GM23338 (cell line): ENCODE measurements around the gene EN2. TPM values are rescaled to one million over a fixed set of nuclear protein-coding genes. Genes with fewer than 3 reads are reported as not detected.

Experiments used
- ATAC-seq: fragments of 200-7000 bp; cut with Tn5 transposase; 3 replicates; pipeline ENCODE4 v1.9.1; 2020
- DNase-seq: peaks from one replicate; pipeline ENCODE4 v3.0.0-alpha.2; 2015; ENCODE audit warnings: low spot score
- H2AFZ ChIP-seq: fragments of 200-600 bp; sonication (generic); 2 replicates; pipeline ENCODE4 v1.8.0; 2016; ENCODE audit warnings: antibody characterized with exemption, mild to moderate bottlenecking, moderate library complexity
- H3F3A ChIP-seq: fragments of 200-600 bp; sonication (generic); replicated peaks from 2 replicates; pipeline ENCODE4 v1.8.0; 2017; ENCODE audit warnings: antibody characterized with exemption, mixed run types, low read depth
- H3K27ac ChIP-seq: fragments of 200-600 bp; sonication (generic); 2 replicates; pipeline ENCODE4 v1.6.1; 2016; ENCODE audit warnings: low read depth
- H3K27me3 ChIP-seq: fragments of 200-600 bp; sonication (generic); 2 replicates; pipeline ENCODE4 v1.8.0; 2016; ENCODE audit warnings: mild to moderate bottlenecking, mixed run types, moderate library complexity; ENCODE audit not compliant: insufficient read depth
- H3K36me3 ChIP-seq: fragments of 200-600 bp; sonication (generic); 2 replicates; pipeline ENCODE4 v1.8.0; 2016; ENCODE audit warnings: mild to moderate bottlenecking; ENCODE audit not compliant: insufficient read depth
- H3K4me1 ChIP-seq: fragments of 200-600 bp; sonication (generic); 2 replicates; pipeline ENCODE4 v1.8.0; 2016; ENCODE audit warnings: mild to moderate bottlenecking, moderate library complexity; ENCODE audit not compliant: insufficient read depth
- H3K4me2 ChIP-seq: fragments of 200-600 bp; sonication (generic); 2 replicates; pipeline ENCODE4 v1.7.1; 2017; ENCODE audit warnings: mixed run types
- H3K4me3 ChIP-seq: fragments of 200-600 bp; sonication (generic); 2 replicates; pipeline ENCODE4 v1.6.1; 2016; ENCODE audit warnings: mixed run types
- H3K79me2 ChIP-seq: fragments of 200-600 bp; sonication (generic); replicated peaks from 2 replicates; pipeline ENCODE4 v1.8.0; 2017; ENCODE audit warnings: mild to moderate bottlenecking; ENCODE audit not compliant: insufficient read depth
- H3K9me2 ChIP-seq: fragments of 200-600 bp; sonication (generic); 2 replicates; pipeline ENCODE4 v1.8.0; 2017; ENCODE audit not compliant: insufficient read depth
- H4K20me1 ChIP-seq: fragments of 200-600 bp; sonication (generic); replicated peaks from 2 replicates; pipeline ENCODE4 v1.8.0; 2017; ENCODE audit warnings: mild to moderate bottlenecking; ENCODE audit not compliant: insufficient read depth
- H3K27ac Mint-ChIP-seq: 2 replicates; pipeline ENCODE4 v1.8.0; 2020; ENCODE audit warnings: inconsistent platforms, mild to moderate bottlenecking, moderate library complexity, mixed read lengths
- H3K27me3 Mint-ChIP-seq: 3 replicates; pipeline ENCODE4 v1.8.0; 2022; ENCODE audit warnings: low read depth, mild to moderate bottlenecking, moderate library complexity, mixed read lengths, inconsistent platforms; ENCODE audit not compliant: insufficient read depth, poor library complexity
- H3K36me3 Mint-ChIP-seq: 3 replicates; pipeline ENCODE4 v1.8.0; 2021; ENCODE audit warnings: low read depth, mild to moderate bottlenecking, inconsistent platforms, moderate library complexity, mixed read lengths
- H3K4me1 Mint-ChIP-seq: 3 replicates; pipeline ENCODE4 v1.8.0; 2020; ENCODE audit warnings: mild to moderate bottlenecking, inconsistent platforms, mixed read lengths
- H3K4me3 Mint-ChIP-seq: 3 replicates; pipeline ENCODE4 v1.8.0; 2021; ENCODE audit warnings: moderate library complexity, mild to moderate bottlenecking, inconsistent platforms, mixed read lengths
- H3K9me3 Mint-ChIP-seq: 3 replicates; pipeline ENCODE4 v1.8.0; 2020; ENCODE audit warnings: moderate library complexity, mild to moderate bottlenecking, inconsistent platforms, mixed read lengths
- CREB1 ChIP-seq: fragments of 250-450 bp; sonication (Bioruptor Pico); IDR thresholded peaks from 2 replicates; pipeline ENCODE4 v1.5.0; 2020; ENCODE audit warnings: low read depth, mild to moderate bottlenecking, moderate library complexity
- EZH2 ChIP-seq: fragments of 200-600 bp; sonication (generic); IDR thresholded peaks from one replicate; pipeline ENCODE4 v1.8.0; 2017; ENCODE audit warnings: antibody characterized with exemption, mild to moderate bottlenecking, low read depth; ENCODE audit not compliant: unreplicated experiment
- EZH2phosphoT487 ChIP-seq: fragments of 200-600 bp; sonication (generic); IDR thresholded peaks from one replicate; pipeline ENCODE4 v1.8.1; 2018; ENCODE audit warnings: antibody characterized with exemption; ENCODE audit not compliant: unreplicated experiment
- JUNB ChIP-seq: IDR thresholded peaks from one replicate; pipeline ENCODE4 v1.6.1; 2016; ENCODE audit warnings: antibody characterized with exemption; ENCODE audit not compliant: unreplicated experiment
- ZNF331 ChIP-seq: fragments of 250-450 bp; sonication (Bioruptor Pico); IDR thresholded peaks from 2 replicates; pipeline ENCODE4 v1.5.0; 2020; ENCODE audit warnings: low read depth, mild to moderate bottlenecking, moderate library complexity
- polyA plus RNA-seq: library from polyadenylated mRNA; unstranded; fragments of >200 nt; fragmentation: Nextera tagmentation; extraction: Ambion mirVana; gene quantifications from 2 replicates; pipeline ENCODE4 v1.2.1, GENCODE V29; 2016
- total RNA-seq: library from RNA; depleted of rRNA; stranded (reverse); fragments of >200 nt; shearing (Covaris generic); gene quantifications from 2 replicates; pipeline ENCODE4 v1.2.3, GENCODE V29; 2014
- TF ChIP-seq, protein P1 (sequence below): IDR thresholded peaks from 2 replicates; pipeline ENCODE4 v1.6.1; 2016; ENCODE audit warnings: antibody characterized with exemption
- TF ChIP-seq, protein P2 (sequence below): IDR thresholded peaks from one replicate; pipeline ENCODE4 v1.6.1; 2018; ENCODE audit warnings: antibody characterized with exemption; ENCODE audit not compliant: unreplicated experiment
- TF ChIP-seq, protein P3 (sequence below): fragments of 250-450 bp; sonication (Bioruptor Pico); IDR thresholded peaks from 2 replicates; pipeline ENCODE4 v1.5.0; 2020; ENCODE audit warnings: mild to moderate bottlenecking, moderate library complexity

The EN2 gene
- total and polyA plus RNA-seq, 2 experiments from 2014 or later = not detected

DNA sequence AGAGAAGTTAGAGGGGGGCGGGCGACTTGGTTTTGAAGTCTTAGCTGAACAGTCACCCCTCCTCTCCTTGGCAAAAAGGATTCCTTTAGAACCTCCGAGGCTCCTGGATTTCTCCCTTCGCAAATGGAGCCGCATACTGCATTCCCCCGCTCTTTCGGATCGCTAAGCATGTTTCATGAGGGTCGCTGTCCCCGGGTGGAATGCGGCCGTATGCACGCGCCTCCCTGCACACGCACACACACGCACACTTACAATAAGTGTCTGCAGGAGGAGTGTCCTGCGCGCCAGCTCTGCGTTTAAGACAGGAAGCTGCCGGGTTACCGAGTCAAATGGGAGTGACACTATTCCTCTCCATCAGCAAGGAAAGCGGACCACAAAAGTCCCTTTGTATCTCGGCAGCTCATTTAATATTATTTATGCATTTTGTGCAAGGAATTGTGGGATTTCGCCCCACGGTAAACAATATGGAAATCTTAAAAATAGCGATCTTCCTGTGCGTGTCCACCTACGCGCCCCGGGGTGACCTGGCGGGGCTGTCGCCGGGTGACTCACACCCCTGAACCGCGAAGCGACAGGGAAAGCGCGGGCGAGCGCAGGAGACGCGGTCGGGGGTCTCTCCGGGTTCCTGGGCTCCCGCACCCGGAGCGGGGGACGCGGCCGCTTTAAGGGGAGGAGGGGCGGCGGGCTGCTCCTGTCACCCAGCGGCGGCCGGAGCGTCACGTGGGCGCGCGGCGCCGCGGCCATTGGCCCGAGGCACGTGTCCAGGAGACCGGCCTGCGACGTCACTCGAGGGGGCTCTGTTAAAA is 988 bp upstream of the EN2 start:
- Histone ChIP-seq H4K20me1 (peaks cover 32% of the 10 kb centered on the region), H3K4me2 (peak overlapping the region; percentile 74), H3K4me1 (peaks cover 48% of the 10 kb centered on the region), H3K79me2 (no peaks in the 10 kb centered on the region), H3K36me3 (no peaks in the 10 kb centered on the region), H3K9me2 (no peaks in the 10 kb centered on the region), H2AFZ (no peak overlapping the region), H3F3A (peaks cover 29% of the 10 kb centered on the region), H3K27ac (no peak overlapping the region), H3K27me3 (peaks cover 97% of the 10 kb centered on the region), H3K4me3 (peak overlapping the region; percentile 46)
- Mint-ChIP-seq H3K4me3 (peak overlapping the region; percentile 36; the same call in 2 of the 3 replicates), H3K4me1 (peaks cover 17% of the 10 kb centered on the region), H3K9me3 (no peaks in the 10 kb centered on the region; the same call in 1 of the 3 replicates), H3K27me3 (peaks cover 95% of the 10 kb centered on the region), H3K36me3 (no peaks in the 10 kb centered on the region), H3K27ac (no peak overlapping the region)
- ATAC-seq = peak; percentile 9
- TF ChIP-seq EZH2 (peak; percentile 95), JUNB (no peak), EZH2phosphoT487 (peak; percentile 89), CREB1 (peak; percentile 79)
- TF ChIP-seq, protein P1, sequence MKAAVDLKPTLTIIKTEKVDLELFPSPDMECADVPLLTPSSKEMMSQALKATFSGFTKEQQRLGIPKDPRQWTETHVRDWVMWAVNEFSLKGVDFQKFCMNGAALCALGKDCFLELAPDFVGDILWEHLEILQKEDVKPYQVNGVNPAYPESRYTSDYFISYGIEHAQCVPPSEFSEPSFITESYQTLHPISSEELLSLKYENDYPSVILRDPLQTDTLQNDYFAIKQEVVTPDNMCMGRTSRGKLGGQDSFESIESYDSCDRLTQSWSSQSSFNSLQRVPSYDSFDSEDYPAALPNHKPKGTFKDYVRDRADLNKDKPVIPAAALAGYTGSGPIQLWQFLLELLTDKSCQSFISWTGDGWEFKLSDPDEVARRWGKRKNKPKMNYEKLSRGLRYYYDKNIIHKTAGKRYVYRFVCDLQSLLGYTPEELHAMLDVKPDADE = no peak
- peak; percentile 84 for DNase-seq

DNA sequence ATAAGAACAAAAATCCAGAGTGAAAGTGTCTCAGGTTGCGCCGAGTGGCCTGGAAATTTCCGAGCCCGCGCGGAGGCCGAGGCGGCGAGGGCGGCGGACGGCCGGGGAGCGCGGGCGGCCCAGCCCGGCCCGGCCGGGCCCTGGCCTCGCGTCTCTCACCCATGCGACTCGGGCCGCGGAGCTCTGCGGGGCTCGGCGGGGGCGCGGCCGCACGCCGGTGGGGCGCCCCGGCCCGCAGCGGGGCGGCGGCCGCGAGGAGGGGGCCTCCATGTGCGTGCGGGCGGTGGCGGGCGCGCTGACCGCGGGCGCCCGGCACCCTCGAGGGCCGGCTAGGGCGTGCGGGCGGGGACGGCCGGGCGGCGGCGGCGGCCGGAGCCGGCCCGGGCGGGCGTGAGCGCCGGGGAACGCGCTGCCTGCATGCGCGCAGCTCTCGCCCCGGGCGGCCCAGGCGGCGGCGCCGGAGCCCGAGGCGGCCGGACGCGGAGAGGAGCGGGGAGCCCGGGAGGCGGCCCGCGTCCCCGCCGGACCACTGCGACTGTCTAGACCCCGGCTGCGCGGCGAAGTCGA is 302 bp upstream of the EN2 start:
- DNase-seq = peak; percentile 39
- Histone ChIP-seq H3K4me1 (peaks cover 44% of the 10 kb centered on the region), H3K27me3 (peaks cover 97% of the 10 kb centered on the region), H3K36me3 (no peaks in the 10 kb centered on the region), H3F3A (peaks cover 31% of the 10 kb centered on the region; the same call in 1 of the 2 replicates), H2AFZ (no peak overlapping the region), H3K4me2 (peak overlapping the region; percentile 74; the same call in 1 of the 2 replicates), H3K4me3 (peak overlapping the region; percentile 46; the same call in 1 of the 2 replicates), H4K20me1 (peaks cover 32% of the 10 kb centered on the region), H3K27ac (no peak overlapping the region), H3K9me2 (no peaks in the 10 kb centered on the region), H3K79me2 (no peaks in the 10 kb centered on the region)
- H3K27me3 Mint-ChIP-seq = peaks cover 95% of the 10 kb centered on the region
- no peaks in the 10 kb centered on the region for H3K36me3 Mint-ChIP-seq
- H3K9me3 Mint-ChIP-seq = peaks cover 4% of the 10 kb centered on the region
- H3K4me3 Mint-ChIP-seq = peak overlapping the region; percentile 46; the same call in 2 of the 3 replicates
- H3K4me1 Mint-ChIP-seq = peaks cover 21% of the 10 kb centered on the region
- ATAC-seq = no peak
- no peak overlapping the region for H3K27ac Mint-ChIP-seq
- TF ChIP-seq ZNF331 (CRISPR knock-in tag) (no peak), JUNB (no peak)
- TF ChIP-seq, protein P2, sequence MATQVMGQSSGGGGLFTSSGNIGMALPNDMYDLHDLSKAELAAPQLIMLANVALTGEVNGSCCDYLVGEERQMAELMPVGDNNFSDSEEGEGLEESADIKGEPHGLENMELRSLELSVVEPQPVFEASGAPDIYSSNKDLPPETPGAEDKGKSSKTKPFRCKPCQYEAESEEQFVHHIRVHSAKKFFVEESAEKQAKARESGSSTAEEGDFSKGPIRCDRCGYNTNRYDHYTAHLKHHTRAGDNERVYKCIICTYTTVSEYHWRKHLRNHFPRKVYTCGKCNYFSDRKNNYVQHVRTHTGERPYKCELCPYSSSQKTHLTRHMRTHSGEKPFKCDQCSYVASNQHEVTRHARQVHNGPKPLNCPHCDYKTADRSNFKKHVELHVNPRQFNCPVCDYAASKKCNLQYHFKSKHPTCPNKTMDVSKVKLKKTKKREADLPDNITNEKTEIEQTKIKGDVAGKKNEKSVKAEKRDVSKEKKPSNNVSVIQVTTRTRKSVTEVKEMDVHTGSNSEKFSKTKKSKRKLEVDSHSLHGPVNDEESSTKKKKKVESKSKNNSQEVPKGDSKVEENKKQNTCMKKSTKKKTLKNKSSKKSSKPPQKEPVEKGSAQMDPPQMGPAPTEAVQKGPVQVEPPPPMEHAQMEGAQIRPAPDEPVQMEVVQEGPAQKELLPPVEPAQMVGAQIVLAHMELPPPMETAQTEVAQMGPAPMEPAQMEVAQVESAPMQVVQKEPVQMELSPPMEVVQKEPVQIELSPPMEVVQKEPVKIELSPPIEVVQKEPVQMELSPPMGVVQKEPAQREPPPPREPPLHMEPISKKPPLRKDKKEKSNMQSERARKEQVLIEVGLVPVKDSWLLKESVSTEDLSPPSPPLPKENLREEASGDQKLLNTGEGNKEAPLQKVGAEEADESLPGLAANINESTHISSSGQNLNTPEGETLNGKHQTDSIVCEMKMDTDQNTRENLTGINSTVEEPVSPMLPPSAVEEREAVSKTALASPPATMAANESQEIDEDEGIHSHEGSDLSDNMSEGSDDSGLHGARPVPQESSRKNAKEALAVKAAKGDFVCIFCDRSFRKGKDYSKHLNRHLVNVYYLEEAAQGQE = no peak
- TF ChIP-seq, protein P3, sequence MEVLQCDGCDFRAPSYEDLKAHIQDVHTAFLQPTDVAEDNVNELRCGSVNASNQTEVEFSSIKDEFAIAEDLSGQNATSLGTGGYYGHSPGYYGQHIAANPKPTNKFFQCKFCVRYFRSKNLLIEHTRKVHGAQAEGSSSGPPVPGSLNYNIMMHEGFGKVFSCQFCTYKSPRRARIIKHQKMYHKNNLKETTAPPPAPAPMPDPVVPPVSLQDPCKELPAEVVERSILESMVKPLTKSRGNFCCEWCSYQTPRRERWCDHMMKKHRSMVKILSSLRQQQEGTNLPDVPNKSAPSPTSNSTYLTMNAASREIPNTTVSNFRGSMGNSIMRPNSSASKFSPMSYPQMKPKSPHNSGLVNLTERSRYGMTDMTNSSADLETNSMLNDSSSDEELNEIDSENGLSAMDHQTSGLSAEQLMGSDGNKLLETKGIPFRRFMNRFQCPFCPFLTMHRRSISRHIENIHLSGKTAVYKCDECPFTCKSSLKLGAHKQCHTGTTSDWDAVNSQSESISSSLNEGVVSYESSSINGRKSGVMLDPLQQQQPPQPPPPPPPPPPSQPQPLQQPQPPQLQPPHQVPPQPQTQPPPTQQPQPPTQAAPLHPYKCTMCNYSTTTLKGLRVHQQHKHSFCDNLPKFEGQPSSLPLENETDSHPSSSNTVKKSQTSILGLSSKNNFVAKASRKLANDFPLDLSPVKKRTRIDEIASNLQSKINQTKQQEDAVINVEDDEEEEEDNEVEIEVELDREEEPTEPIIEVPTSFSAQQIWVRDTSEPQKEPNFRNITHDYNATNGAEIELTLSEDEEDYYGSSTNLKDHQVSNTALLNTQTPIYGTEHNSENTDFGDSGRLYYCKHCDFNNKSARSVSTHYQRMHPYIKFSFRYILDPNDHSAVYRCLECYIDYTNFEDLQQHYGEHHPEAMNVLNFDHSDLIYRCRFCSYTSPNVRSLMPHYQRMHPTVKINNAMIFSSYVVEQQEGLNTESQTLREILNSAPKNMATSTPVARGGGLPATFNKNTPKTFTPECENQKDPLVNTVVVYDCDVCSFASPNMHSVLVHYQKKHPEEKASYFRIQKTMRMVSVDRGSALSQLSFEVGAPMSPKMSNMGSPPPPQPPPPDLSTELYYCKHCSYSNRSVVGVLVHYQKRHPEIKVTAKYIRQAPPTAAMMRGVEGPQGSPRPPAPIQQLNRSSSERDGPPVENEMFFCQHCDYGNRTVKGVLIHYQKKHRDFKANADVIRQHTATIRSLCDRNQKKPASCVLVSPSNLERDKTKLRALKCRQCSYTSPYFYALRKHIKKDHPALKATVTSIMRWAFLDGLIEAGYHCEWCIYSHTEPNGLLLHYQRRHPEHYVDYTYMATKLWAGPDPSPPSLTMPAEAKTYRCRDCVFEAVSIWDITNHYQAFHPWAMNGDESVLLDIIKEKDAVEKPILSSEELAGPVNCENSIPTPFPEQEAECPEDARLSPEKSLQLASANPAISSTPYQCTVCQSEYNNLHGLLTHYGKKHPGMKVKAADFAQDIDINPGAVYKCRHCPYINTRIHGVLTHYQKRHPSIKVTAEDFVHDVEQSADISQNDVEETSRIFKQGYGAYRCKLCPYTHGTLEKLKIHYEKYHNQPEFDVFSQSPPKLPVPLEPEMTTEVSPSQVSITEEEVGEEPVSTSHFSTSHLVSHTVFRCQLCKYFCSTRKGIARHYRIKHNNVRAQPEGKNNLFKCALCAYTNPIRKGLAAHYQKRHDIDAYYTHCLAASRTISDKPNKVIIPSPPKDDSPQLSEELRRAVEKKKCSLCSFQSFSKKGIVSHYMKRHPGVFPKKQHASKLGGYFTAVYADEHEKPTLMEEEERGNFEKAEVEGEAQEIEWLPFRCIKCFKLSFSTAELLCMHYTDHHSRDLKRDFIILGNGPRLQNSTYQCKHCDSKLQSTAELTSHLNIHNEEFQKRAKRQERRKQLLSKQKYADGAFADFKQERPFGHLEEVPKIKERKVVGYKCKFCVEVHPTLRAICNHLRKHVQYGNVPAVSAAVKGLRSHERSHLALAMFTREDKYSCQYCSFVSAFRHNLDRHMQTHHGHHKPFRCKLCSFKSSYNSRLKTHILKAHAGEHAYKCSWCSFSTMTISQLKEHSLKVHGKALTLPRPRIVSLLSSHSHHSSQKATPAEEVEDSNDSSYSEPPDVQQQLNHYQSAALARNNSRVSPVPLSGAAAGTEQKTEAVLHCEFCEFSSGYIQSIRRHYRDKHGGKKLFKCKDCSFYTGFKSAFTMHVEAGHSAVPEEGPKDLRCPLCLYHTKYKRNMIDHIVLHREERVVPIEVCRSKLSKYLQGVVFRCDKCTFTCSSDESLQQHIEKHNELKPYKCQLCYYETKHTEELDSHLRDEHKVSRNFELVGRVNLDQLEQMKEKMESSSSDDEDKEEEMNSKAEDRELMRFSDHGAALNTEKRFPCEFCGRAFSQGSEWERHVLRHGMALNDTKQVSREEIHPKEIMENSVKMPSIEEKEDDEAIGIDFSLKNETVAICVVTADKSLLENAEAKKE (CRISPR knock-in tag) = no peak
